ENCODE results near the gene EMC7. TPM values are rescaled to one million over a fixed set of nuclear protein-coding genes. Genes with fewer than 3 reads are reported as not detected.

EMC7 gene
- total RNA-seq, 2 donors from 2014 or later, result 52.7 to 56.0 TPM

GRCh38 chr15:34099914-34100313, 1.7 kb downstream of the EMC7 start:
- no peak for DNase-seq (ENCODE audit: low spot score)
- no peaks in the 10 kb centered on the region for H3K36me3 ChIP-seq
- intact Hi-C loops (cut with DNase I), result no loop called here
- H3K27me3 ChIP-seq (replicated peaks; ENCODE audit: insufficient read depth), result no peaks in the 10 kb centered on the region
- H3K9me3 ChIP-seq, result no peaks in the 10 kb centered on the region
- WGBS, result 95% methylated on average over 5 of the region's 5 CpGs
- no peak overlapping the region for H3K4me3 ChIP-seq
- peaks cover 5% of the 10 kb centered on the region for H3K4me1 ChIP-seq (replicated peaks)
- TF ChIP-seq CTCF (IDR thresholded peaks at IDR 0.05), result no peak
- TF ChIP-seq POLR2A (IDR thresholded peaks at IDR 0.05), result no peak
- TF ChIP-seq POLR2AphosphoS5 (IDR thresholded peaks at IDR 0.05), result no peak
- no peak overlapping the region for H3K27ac ChIP-seq

- no peak for DNase-seq (ENCODE audit: low spot score)
- Histone ChIP-seq H3K4me3 (no peak overlapping the region), H3K4me1 (replicated peaks) (peaks cover 5% of the 10 kb centered on the region), H3K36me3 (no peaks in the 10 kb centered on the region), H3K27ac (no peak overlapping the region), H3K27me3 (replicated peaks; ENCODE audit: insufficient read depth) (no peaks in the 10 kb centered on the region), H3K9me3 (no peaks in the 10 kb centered on the region)
- 71% methylated on average over 2 of the region's 2 CpGs for WGBS
- no peak for TF ChIP-seq POLR2A (IDR thresholded peaks at IDR 0.05)
- no peak for TF ChIP-seq CTCF (IDR thresholded peaks at IDR 0.05)
- no peak for TF ChIP-seq POLR2AphosphoS5 (IDR thresholded peaks at IDR 0.05)
- intact Hi-C loops (cut with DNase I), result no loop called here
These were observed 15.9 kb downstream of the EMC7 start for GRCh38 chr15:34085746-34086145.

GRCh38 chr15:34084086-34084485, 17.6 kb downstream of the EMC7 start:
- no peaks in the 10 kb centered on the region for H3K36me3 ChIP-seq
- peaks cover 5% of the 10 kb centered on the region for H3K4me1 ChIP-seq (replicated peaks)
- no peaks in the 10 kb centered on the region for H3K27me3 ChIP-seq (replicated peaks; ENCODE audit: insufficient read depth)
- TF ChIP-seq POLR2A (IDR thresholded peaks at IDR 0.05) (no peak), POLR2AphosphoS5 (IDR thresholded peaks at IDR 0.05) (peak; percentile 34), CTCF (IDR thresholded peaks at IDR 0.05) (no peak)
- no peak overlapping the region for H3K4me3 ChIP-seq
- DNase-seq (ENCODE audit: low spot score), result peak; percentile 71
- intact Hi-C loops (cut with DNase I), result no loop called here
- H3K27ac ChIP-seq, result no peak overlapping the region
- H3K9me3 ChIP-seq, result no peaks in the 10 kb centered on the region
- 28% methylated on average over 7 of the region's 7 CpGs for WGBS

GRCh38 chr15:34079904-34080303, 21.8 kb downstream of the EMC7 start:
- Histone ChIP-seq H3K9me3 (no peaks in the 10 kb centered on the region), H3K27ac (no peak overlapping the region), H3K36me3 (no peaks in the 10 kb centered on the region), H3K4me3 (no peak overlapping the region), H3K4me1 (replicated peaks) (peaks cover 2% of the 10 kb centered on the region), H3K27me3 (replicated peaks; ENCODE audit: insufficient read depth) (no peaks in the 10 kb centered on the region)
- TF ChIP-seq CTCF (IDR thresholded peaks at IDR 0.05) (no peak), POLR2AphosphoS5 (IDR thresholded peaks at IDR 0.05) (no peak), POLR2A (IDR thresholded peaks at IDR 0.05) (no peak)
- DNase-seq (ENCODE audit: low spot score), result no peak
- intact Hi-C loops (cut with DNase I), result no loop called here
- 94% methylated on average over 4 of the region's 4 CpGs for WGBS

- H3K27me3 ChIP-seq (replicated peaks; ENCODE audit: insufficient read depth), result no peaks in the 10 kb centered on the region
- H3K4me1 ChIP-seq (replicated peaks), result no peaks in the 10 kb centered on the region
- intact Hi-C loops (cut with DNase I), result no loop called here
- no peak for DNase-seq (ENCODE audit: low spot score)
- TF ChIP-seq POLR2A (IDR thresholded peaks at IDR 0.05) (no peak), CTCF (IDR thresholded peaks at IDR 0.05) (no peak), POLR2AphosphoS5 (IDR thresholded peaks at IDR 0.05) (no peak)
- H3K27ac ChIP-seq, result no peak overlapping the region
- H3K4me3 ChIP-seq, result no peak overlapping the region
- WGBS, result 86% methylated on average over 3 of the region's 3 CpGs
- H3K9me3 ChIP-seq, result no peaks in the 10 kb centered on the region
- H3K36me3 ChIP-seq, result no peaks in the 10 kb centered on the region
These were observed 22.8 kb downstream of the EMC7 start for GRCh38 chr15:34078900-34079299.

Measured in prostate gland (tissue), 2 donors.